ENCODE results near the gene SLC25A21. TPM values are rescaled to one million over a fixed set of nuclear protein-coding genes. Genes with fewer than 3 reads are reported as not detected.

The SLC25A21 gene
- total and polyA plus RNA-seq, 2 donors (not counting 1 experiment from before 2014, with no cell fraction given) = 0.50 to 0.62 TPM

DNA sequence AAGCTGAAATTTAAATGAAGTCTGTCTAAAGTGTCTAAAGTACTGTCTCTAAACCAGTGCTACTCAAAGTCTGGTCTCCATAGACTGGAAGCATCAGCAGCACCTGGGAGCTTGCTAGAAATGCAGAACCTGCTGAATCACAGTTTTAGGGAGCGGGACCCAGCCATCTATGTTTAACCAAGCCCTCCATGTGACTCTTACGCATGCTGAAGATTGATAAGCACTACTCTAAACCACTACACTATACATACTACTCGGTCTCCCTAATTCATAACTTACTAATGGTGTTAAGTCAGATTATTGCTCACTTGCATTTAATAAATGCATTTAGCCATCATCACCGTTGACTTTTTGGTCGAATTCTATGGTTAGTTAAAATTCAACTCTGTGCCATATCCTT is 88.8 kb downstream of the SLC25A21 start:
- Histone ChIP-seq H3K4me2 (ENCODE audit: extremely low read depth, insufficient read depth, low read length) (no peak overlapping the region), H2AFZ (ENCODE audit: low read length) (no peak overlapping the region), H4K20me1 (ENCODE audit: control insufficient read depth, extremely low read depth, insufficient read depth, low read length) (no peaks in the 10 kb centered on the region), H3K27ac (ENCODE audit: insufficient read depth, low read length) (no peak overlapping the region), H3K36me3 (ENCODE audit: control insufficient read depth, insufficient read depth, low read length) (no peaks in the 10 kb centered on the region), H3K9me3 (ENCODE audit: control insufficient read depth, insufficient read depth, low read depth, low read length) (no peaks in the 10 kb centered on the region), H3K4me3 (replicated peaks in 1 of 4; ENCODE audit: control extremely low read depth in 1 of 4, insufficient read depth in 1 of 4, low read depth in 3 of 4, low read length in 4 of 4) (no peak overlapping the region), H3K9ac (ENCODE audit: insufficient read depth, low read length) (no peak overlapping the region), H3K27me3 (ENCODE audit: control insufficient read depth, insufficient read depth, low read length) (no peaks in the 10 kb centered on the region), H3K79me2 (ENCODE audit: control insufficient read depth, insufficient read depth, low read length) (no peaks in the 10 kb centered on the region), H3K4me1 (ENCODE audit: control insufficient read depth, extremely low read depth, insufficient read depth, low read length) (no peaks in the 10 kb centered on the region)
- no peak for DNase-seq (ENCODE audit: low read depth in 2 of 2)
- TF ChIP-seq EZH2 (IDR thresholded peaks at IDR 0.05; ENCODE audit: low read length, missing control alignments) = no peak
- TF ChIP-seq, protein P1, sequence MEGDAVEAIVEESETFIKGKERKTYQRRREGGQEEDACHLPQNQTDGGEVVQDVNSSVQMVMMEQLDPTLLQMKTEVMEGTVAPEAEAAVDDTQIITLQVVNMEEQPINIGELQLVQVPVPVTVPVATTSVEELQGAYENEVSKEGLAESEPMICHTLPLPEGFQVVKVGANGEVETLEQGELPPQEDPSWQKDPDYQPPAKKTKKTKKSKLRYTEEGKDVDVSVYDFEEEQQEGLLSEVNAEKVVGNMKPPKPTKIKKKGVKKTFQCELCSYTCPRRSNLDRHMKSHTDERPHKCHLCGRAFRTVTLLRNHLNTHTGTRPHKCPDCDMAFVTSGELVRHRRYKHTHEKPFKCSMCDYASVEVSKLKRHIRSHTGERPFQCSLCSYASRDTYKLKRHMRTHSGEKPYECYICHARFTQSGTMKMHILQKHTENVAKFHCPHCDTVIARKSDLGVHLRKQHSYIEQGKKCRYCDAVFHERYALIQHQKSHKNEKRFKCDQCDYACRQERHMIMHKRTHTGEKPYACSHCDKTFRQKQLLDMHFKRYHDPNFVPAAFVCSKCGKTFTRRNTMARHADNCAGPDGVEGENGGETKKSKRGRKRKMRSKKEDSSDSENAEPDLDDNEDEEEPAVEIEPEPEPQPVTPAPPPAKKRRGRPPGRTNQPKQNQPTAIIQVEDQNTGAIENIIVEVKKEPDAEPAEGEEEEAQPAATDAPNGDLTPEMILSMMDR (conservative IDR thresholded peaks at IDR 0.05 in 1 of 2, IDR thresholded peaks at IDR 0.05 in 1 of 2; ENCODE audit: low read depth in 1 of 2, low read length in 2 of 2) = no peak

DNA sequence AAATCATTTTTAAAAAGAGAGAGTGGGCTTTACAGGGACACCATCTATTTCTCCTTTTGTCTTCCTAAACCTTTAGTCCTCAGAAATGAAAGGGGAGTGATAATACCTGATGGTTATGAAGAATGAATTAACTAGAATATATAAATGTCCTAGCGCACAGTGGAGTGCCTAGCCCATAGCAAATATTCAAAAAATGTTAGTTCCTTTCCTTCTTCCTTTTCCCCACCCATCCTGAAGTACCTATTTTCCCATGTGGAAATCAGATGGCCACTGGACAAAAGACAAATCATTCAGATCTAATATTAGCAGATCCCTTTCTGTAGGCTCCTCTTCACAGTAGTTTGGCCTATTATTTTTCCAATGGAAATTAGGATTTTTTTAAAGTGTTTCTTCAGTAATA is 90.0 kb downstream of the SLC25A21 start:
- Histone ChIP-seq H3K27ac (ENCODE audit: insufficient read depth, low read length) (no peak overlapping the region), H3K79me2 (ENCODE audit: control insufficient read depth, insufficient read depth, low read length) (no peaks in the 10 kb centered on the region), H2AFZ (ENCODE audit: low read length) (no peak overlapping the region)

DNA sequence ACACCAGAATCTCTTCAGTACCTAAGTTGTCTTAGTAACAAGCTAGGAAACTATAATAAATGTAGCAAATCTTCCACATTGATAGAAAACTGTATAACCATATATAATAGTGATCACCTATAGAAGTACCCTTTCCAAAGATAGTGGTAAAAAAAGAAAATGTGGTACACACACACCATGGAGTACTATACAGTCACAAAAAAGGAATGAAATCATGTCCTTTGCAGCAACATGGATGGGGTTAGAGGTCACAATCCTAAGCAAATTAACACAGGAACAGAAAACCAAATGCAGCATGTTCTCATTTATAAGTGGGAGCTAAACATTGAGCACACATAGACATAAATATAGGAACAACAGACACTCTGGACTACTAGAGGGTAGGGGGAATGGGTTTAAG is 90.5 kb downstream of the SLC25A21 start:
- Histone ChIP-seq H3K27ac (ENCODE audit: insufficient read depth, low read length) (no peak overlapping the region), H3K9me3 (ENCODE audit: control insufficient read depth, insufficient read depth, low read depth, low read length) (no peaks in the 10 kb centered on the region), H3K9ac (ENCODE audit: insufficient read depth, low read length) (no peak overlapping the region), H3K27me3 (ENCODE audit: control insufficient read depth, insufficient read depth, low read length) (no peaks in the 10 kb centered on the region), H2AFZ (ENCODE audit: low read length) (no peak overlapping the region), H3K36me3 (ENCODE audit: control insufficient read depth, insufficient read depth, low read length) (no peaks in the 10 kb centered on the region), H3K4me3 (replicated peaks in 1 of 4; ENCODE audit: control extremely low read depth in 1 of 4, insufficient read depth in 1 of 4, low read depth in 3 of 4, low read length in 4 of 4) (no peak overlapping the region), H3K79me2 (ENCODE audit: control insufficient read depth, insufficient read depth, low read length) (no peaks in the 10 kb centered on the region), H3K4me1 (ENCODE audit: control insufficient read depth, extremely low read depth, insufficient read depth, low read length) (no peaks in the 10 kb centered on the region), H3K4me2 (ENCODE audit: extremely low read depth, insufficient read depth, low read length) (no peak overlapping the region), H4K20me1 (ENCODE audit: control insufficient read depth, extremely low read depth, insufficient read depth, low read length) (no peaks in the 10 kb centered on the region)
- DNase-seq (ENCODE audit: low read depth in 2 of 2) = no peak
- TF ChIP-seq, protein P1 (conservative IDR thresholded peaks at IDR 0.05 in 1 of 2, IDR thresholded peaks at IDR 0.05 in 1 of 2; ENCODE audit: low read depth in 1 of 2, low read length in 2 of 2) = no peak

More for the DNA sequence above, 90.0 kb downstream of the SLC25A21 start:
- no peak for DNase-seq (ENCODE audit: low read depth in 2 of 2)
- no peaks in the 10 kb centered on the region for H3K36me3 ChIP-seq (ENCODE audit: control insufficient read depth, insufficient read depth, low read length)
- H3K4me3 ChIP-seq (replicated peaks in 1 of 4; ENCODE audit: control extremely low read depth in 1 of 4, insufficient read depth in 1 of 4, low read depth in 3 of 4, low read length in 4 of 4) = no peak overlapping the region
- H3K27me3 ChIP-seq (ENCODE audit: control insufficient read depth, insufficient read depth, low read length) = no peaks in the 10 kb centered on the region
- H3K9me3 ChIP-seq (ENCODE audit: control insufficient read depth, insufficient read depth, low read depth, low read length) = no peaks in the 10 kb centered on the region
- TF ChIP-seq EZH2 (IDR thresholded peaks at IDR 0.05; ENCODE audit: low read length, missing control alignments) = no peak
- TF ChIP-seq, protein P1 (conservative IDR thresholded peaks at IDR 0.05 in 1 of 2, IDR thresholded peaks at IDR 0.05 in 1 of 2; ENCODE audit: low read depth in 1 of 2, low read length in 2 of 2) = no peak
- no peak overlapping the region for H3K9ac ChIP-seq (ENCODE audit: insufficient read depth, low read length)
- no peaks in the 10 kb centered on the region for H4K20me1 ChIP-seq (ENCODE audit: control insufficient read depth, extremely low read depth, insufficient read depth, low read length)
- no peak overlapping the region for H3K4me2 ChIP-seq (ENCODE audit: extremely low read depth, insufficient read depth, low read length)
- H3K4me1 ChIP-seq (ENCODE audit: control insufficient read depth, extremely low read depth, insufficient read depth, low read length) = no peaks in the 10 kb centered on the region
